NCI-H1436 treated with DMSO at 0.1 percent for 48 hours (cell line): ENCODE measurements around the gene PLD5.
"Not testable (repeated sequence)": the region's sequence is repeated elsewhere in the genome, so short reads cannot be mapped to it uniquely, and the experiment has no call there.

Source experiments
- DNase-seq: peaks from one replicate; lab custom pipeline; 2025; lab: John Stamatoyannopoulos, UW

The PLD5 gene

DNA sequence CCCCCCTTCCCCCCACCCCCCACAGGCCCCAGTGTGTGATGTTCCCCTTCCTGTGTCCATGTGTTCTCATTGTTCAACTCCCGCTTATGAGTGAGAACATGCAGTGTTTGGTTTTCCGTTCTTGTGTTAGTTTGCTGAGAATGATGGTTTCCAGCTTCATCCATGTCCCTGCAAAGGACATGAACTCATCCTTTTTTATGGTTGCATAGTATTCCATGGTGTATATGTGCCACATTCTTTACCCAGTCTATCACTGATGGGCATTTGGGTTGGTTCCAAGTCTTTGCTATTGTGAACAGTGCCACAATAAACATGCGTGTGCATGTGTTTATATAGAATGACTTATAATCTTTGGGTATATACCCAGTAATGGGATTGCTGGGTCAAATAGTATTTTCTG is 466.3 kb downstream of the PLD5 start:
- not testable (repeated sequence) for DNase-seq

GRCh38 chr1:242057745-242058115 is 466.8 kb downstream of the PLD5 start:
- DNase-seq = no peak

DNA sequence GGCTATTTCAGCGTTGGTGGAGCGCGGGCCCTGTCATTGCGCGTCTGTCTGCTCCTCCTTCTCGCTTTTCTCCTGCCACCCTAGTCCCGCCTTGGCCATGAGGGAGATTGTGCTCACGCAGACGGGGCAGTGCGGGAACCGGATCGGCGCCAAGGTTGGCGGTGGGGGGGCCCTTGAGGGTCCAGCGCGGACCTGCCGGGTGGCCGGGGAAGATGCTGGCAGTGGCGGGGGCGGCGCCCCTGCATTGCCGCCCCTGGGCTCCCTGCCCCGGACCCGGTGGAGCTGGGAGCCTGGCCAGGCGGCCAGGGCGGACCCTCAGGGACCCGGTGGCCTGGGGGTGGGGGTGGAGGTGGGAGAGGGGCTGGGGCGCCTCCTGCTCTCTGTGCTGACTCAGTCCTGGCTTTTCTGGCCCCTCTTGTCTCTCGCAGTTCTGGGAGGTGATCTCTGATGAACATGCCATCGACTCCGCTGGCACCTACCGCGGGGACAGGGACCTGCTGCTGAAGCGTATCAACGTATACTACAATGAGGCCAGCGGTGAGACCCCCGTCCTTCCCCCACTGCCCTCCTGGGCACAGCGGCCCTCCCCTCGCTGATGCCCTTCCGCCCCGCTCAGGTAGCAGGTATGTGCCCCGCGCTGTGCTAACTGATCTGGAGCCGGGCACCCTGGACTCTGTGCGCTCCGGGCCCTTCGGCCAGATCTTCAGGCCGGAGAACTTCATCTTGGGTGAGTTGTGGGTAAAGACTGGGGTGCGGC is 467.3 kb downstream of the PLD5 start:
- DNase-seq = no peak

DNA sequence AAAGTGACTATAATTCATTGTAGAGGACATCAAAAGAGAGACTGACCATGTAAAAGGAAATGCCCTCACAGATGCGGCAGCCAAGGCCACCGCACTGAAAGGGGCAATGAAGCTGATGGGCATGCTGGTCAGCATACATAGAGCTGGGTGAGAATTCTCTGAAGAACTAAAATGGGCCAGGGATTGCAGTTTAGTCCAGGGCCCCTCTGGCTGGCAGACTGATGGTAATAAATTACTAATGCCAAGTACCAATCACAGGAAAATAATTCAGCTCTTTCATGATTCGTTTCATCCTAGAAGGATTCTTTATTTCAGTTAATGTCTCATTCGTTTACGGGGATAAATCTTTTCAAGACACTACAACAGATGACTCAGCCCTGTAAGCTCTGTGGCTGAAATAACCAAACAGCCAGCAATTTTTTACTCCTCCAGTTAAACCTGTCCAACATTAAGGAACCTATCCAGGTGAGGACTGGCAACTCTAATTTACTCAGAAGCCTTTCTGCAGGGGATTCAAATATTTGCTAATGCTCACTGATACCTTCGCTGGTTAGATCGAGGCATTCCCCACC is 468.7 kb downstream of the PLD5 start:
- no peak for DNase-seq

- DNase-seq = no peak
Measured at GRCh38 chr1:242043165-242043564, 481.3 kb downstream of the PLD5 start.

- no peak for DNase-seq
Measured at GRCh38 chr1:242034392-242034791, 490.1 kb downstream of the PLD5 start.

GRCh38 chr1:242033447-242033846 is 491.1 kb downstream of the PLD5 start:
- DNase-seq = no peak
